MM.1S (cell line): ENCODE data around the gene DZIP1.

Experiments used
- EZH2 ChIP-seq: fragments of 300-600 bp; sonication (generic); optimal IDR thresholded peaks from 2 replicates; pipeline ENCODE3; 2017; ENCODE audit warnings: low read depth, mild to moderate bottlenecking, antibody characterized with exemption, low read length, mixed read lengths
- EZH2phosphoT487 ChIP-seq: fragments of 300-600 bp; sonication (generic); IDR thresholded peaks from 2 replicates; pipeline ENCODE4 v1.6.1; 2018; ENCODE audit warnings: antibody characterized with exemption, low read length
- TF ChIP-seq, protein P1 (sequence below): fragments of 300-600 bp; sonication (generic); IDR thresholded peaks from 2 replicates; pipeline ENCODE4 v1.5.1; 2016; ENCODE audit warnings: antibody characterized with exemption, low read length, mixed read lengths

GRCh38 chr13:95564733-95565291, 79.7 kb downstream of the DZIP1 start:
- TF ChIP-seq, protein P1, sequence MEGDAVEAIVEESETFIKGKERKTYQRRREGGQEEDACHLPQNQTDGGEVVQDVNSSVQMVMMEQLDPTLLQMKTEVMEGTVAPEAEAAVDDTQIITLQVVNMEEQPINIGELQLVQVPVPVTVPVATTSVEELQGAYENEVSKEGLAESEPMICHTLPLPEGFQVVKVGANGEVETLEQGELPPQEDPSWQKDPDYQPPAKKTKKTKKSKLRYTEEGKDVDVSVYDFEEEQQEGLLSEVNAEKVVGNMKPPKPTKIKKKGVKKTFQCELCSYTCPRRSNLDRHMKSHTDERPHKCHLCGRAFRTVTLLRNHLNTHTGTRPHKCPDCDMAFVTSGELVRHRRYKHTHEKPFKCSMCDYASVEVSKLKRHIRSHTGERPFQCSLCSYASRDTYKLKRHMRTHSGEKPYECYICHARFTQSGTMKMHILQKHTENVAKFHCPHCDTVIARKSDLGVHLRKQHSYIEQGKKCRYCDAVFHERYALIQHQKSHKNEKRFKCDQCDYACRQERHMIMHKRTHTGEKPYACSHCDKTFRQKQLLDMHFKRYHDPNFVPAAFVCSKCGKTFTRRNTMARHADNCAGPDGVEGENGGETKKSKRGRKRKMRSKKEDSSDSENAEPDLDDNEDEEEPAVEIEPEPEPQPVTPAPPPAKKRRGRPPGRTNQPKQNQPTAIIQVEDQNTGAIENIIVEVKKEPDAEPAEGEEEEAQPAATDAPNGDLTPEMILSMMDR: no peak
- no peak for TF ChIP-seq EZH2phosphoT487
- TF ChIP-seq EZH2: no peak
